Measurements from ENCODE around the gene USP48.
A peak's percentile ranks its signal among the peaks of the same experiment; 100 is the strongest.
"Not testable (repeated sequence)": the region's sequence is repeated elsewhere in the genome, so short reads cannot be mapped to it uniquely, and the experiment has no call there.

USP48 gene

DNA sequence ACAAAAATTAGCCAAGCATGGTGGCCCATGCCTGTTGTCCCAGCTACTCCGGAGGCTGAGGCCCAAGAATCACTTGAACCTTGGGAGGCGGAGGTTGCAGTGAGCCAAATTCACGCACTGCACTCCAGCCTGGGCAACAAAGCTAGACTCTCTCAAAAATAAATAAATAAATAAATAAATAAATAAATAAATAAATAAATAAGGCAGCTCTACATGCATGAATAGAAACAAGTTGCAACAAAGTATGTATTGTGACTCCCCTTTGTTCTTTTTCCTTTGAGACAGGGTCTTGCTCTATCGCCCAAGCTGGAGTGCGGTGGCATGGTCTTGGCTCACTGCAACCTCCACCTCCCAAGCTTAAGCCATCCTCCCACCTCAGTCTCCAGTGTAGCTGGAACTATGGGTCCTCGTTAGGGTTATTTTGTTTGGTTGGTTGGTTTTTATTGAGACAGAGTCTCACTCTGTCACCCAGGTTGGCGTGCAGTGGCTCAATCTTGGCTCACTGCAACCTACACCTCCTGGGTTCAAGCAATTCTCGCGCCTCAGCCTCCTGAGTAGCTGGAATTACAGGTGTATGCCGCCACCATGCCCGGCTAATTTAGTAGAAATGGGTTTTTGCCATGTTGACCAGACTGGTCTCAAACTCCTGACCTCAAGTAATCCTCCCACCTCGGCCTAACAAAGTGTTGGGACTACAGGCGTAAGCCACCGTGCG is 8.0 kb downstream of the USP48 start:
- no peak for DNase-seq

- DNase-seq, result no peak
Observed at GRCh38 chr1:21773585-21773984, 9.4 kb downstream of the USP48 start.

DNA sequence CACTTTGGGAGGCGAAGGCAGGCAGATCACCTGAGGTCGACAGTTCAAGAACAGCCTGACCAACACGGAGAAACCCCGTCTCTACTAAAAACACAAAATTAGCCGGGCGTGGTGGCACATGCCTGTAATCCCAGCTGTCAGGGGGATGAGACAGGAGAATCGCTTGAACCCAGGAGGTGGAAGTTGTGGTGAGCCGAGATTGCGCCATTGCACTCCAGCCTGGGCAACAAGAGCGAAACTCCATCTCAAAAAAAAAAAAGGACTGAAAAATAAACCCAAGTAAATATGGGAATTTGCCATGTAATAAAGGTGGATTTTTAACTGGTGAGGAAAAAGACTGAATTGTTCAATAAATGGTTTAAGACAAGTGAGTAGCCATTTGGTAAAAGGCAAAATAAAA is 11.3 kb downstream of the USP48 start:
- not testable (repeated sequence) for DNase-seq

DNA sequence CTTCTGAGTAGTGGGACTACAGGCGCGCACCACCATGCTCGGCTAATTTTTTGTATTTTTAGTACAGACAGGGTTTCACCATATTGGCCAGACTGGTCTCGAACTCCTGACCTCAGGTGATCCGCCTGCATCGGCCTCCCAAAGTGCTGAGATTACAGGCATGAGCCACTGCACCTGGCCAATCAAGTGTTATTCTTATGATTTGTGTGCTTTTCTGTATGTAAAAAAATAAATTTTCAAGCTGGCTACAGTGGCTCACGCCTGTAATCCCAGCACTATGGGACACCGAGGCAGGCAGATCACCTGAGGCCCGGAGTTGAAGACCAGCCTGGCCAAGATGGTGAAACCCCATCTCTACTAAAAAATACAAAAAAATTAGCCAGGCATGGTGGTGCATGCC is 12.3 kb downstream of the USP48 start:
- DNase-seq, result not testable (repeated sequence)

DNA sequence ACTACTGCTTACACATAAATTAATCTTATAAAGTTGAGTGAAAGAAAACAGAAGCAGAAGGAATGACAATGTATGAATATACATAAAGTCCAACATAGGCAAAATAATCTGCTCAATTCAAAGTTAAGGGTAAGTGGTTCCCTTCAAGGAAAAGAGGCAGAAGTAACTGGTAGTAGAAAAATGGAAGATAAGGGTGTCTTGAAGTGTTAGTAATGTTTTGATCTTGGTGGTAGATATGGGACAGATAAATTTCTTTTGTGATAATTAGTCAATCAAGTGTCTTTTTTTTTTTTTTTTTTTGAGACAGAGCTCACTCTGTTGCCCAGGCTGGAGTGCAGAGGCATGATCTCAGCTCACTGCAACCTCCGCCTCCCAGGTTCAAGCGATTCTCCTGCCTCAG is 12.7 kb downstream of the USP48 start:
- DNase-seq, result peak; percentile 60

GRCh38 chr1:21767106-21767505 is 15.8 kb downstream of the USP48 start:
- DNase-seq, result not testable (repeated sequence)

DNA sequence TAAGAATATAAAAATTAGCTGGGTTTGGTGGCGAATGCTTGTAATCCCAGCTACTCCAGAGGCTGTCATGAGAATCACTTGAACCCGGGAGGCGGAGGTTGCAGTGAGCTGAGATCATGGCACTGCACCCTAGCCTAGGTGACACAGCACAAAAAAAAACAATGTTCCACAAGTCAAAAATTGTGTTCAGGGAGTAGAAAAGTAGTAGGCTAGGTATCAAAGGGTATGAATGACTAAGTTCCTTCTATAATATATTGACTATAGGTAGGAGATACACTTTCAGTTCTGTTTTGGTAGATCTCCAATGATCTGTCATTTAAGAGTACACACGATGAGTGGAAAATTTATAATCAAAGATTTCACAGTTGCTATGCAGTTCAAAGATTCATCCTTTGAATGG is 16.7 kb downstream of the USP48 start:
- DNase-seq, result no peak

GRCh38 chr1:21764615-21765423 is 18.1 kb downstream of the USP48 start:
- DNase-seq, result peak; percentile 91

GRCh38 chr1:21763694-21764419 is 19.1 kb downstream of the USP48 start:
- DNase-seq, result no peak

DNA sequence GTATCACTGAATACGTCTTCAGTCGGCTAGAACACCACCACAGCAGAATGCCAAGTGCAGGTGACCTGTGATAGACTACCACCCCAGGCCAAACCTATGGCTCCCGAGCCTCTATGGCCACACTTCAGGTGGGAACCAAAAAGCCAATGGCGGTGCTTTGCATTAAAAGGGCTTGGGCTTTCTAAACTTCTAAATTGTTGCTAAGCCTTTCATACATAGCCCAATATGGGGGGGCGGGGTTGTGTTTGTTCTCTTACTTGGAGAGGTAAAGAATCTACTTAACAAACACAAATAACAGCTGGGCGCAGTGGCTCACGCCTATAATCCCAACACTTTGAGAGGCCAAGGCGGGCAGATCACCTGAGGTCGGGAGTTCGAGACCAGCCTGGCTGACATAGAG is 19.7 kb downstream of the USP48 start:
- DNase-seq, result no peak

DNA sequence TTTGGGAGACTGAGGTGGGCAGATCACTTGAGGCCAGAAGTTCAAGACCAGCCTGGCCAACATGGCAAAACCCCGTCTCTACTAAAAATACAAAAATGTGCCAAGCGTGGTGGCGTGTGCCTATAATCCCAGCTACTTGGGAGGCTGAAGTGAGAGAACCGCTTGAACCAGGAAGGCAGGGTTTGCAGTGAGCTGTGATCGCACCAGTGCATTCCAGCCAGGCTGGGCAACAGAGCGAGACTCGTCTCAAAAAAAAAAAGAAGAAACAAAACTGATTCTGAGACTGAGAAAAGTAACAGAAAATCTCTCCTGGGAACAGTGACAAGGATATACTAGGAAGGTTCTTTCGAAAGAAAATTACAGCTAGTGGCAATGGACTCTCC is 20.9 kb downstream of the USP48 start:
- no peak for DNase-seq

DNA sequence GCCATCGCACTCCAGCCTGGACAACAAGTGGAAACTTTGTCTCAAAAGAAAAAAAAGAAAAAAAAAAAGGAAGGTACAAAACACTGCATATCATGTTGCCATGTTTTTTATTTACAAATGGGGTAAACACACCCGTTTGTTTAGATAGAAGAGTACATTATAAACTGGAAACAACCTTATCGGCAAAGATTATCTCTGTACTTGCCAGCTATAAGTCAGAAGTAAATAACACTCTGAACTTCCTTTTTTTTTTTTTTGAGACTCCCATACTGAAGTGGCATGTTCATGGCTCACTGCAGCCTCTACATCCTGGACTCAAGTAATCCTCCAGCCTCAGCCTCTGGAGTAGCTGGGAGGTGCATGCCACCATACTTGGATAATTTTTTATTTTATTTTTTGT is 21.9 kb downstream of the USP48 start:
- DNase-seq, result peak; percentile 80

DNA sequence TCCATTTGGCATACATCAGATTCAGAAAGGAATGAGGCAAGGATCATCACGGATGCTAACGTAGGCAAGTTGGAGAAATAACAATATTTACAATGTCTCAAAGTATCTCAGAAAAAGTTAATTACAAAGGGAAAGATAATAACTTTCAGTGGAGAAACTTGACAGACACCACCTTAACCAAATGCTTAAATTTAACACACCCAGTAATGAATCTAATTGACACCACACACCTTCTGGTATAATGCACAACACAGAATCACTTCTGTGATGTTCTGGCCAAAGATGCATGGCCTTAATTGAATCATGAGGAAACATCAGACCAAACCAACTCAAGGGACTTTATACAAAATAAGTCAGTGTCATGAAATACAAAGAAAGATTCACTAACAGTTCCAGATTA is 23.1 kb downstream of the USP48 start:
- DNase-seq, result no peak

DNA sequence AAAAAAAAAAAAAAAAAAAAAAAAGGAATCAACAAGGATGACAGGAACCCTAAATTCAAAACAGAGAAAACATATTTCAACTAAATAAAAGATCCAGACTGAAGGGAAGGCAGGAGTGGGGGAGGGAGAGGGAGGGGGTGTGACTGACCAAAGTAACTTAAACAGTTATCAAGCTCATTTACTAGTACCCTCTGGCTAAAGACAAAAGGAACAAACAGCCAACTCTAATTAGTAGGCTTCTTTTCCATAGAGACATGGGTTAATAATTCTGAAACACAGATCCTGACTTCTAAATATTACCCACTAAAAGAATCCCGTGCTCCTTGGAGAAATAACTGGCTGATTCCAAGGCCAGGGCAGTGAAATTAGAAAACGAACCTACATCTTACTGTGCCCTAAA is 23.8 kb downstream of the USP48 start:
- DNase-seq, result no peak

DNA sequence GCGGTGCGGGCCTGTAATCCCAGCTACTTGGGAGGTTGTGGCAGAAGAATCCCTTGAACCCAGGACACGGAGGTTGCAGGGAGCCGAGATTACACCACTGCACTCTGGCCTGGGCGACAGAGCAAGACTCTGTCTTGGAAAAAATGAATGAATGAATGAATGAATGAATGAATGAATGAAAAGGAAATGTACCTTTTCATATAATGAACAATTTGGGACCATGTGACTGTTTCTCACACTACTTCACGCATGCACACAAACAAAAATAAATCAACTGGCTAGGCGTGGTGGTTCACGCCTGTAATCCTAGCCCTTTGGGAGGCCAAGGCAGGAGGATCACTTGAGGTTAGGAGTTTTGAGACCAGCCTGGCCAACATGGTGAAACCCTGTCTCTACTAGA is 24.3 kb downstream of the USP48 start:
- DNase-seq, result no peak

- no peak for DNase-seq
Observed at GRCh38 chr1:21756393-21757089, 26.4 kb downstream of the USP48 start.

- DNase-seq, result no peak
Observed at GRCh38 chr1:21755067-21755466, 27.9 kb downstream of the USP48 start.

- DNase-seq, result no peak
Observed at GRCh38 chr1:21754583-21754982, 28.4 kb downstream of the USP48 start.

DNA sequence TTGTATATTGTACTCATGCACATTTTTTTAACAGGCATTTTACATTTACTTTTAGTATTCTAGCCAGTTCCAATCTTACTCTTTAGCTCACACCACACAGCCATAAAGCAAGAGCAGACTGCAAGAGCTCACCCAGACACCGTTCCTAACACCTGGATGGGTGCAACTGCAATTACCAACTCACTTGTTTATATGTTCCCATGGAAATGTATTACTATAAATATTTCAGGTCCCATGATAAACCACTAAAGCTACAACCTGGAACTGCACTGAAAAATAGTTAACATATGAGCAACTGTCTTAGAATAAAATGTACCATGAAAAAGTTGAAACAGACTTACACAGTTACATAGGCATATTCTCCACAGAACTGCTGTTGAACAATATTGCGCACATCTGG is 30.8 kb downstream of the USP48 start:
- no peak for DNase-seq

DNA sequence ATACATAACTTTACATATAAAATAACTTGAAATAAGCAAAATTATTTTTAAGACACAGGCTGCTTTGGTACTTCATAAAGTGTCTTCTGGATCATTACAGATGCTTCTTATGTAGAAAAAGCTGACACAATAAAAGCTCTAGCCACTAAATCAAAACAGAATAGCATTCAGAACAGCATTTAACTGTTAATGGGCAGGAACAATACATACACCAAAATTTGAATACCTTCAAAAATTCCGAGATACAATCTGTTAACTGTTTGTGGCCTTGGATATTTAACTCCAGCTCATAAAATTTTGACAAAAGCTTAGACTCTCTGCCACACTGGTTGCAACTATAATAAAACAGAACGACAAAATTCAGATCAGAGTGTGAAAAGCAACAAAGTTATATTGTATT is 31.7 kb downstream of the USP48 start:
- DNase-seq, result no peak

GRCh38 chr1:21750841-21751240 is 32.1 kb downstream of the USP48 start:
- DNase-seq, result peak; percentile 57

- peak; percentile 96 for DNase-seq
Observed at GRCh38 chr1:21749859-21750468, 33.0 kb downstream of the USP48 start.

DNA sequence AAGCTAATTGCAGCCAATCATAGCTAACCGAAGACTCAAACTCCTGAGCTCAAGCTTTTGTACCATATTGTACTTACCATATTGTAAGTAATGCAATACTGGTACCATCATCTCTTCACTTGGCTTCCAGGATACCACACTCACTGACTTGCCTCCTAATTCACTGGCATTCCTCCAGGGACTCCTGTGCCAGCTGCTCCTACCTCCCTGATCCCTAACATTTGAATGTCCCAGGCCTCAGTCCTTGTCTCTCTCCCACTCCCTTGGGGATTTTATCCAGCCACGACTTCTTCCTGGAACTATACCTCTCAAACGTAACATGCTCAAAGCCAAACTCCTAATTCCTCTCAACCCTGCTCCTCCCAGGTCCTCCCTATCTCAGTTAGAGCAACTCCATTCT is 33.8 kb downstream of the USP48 start:
- DNase-seq, result no peak
